SIG-M5 treated with dmso at 0.1 percent for 504 hours (cell line): ENCODE measurements around the gene HOXB5.

ENCODE experiments used
- DNase-seq: peaks from one replicate; lab custom pipeline; 2025; ENCODE audit not compliant: unreplicated experiment; lab: John Stamatoyannopoulos, UW

HOXB5 gene

DNA sequence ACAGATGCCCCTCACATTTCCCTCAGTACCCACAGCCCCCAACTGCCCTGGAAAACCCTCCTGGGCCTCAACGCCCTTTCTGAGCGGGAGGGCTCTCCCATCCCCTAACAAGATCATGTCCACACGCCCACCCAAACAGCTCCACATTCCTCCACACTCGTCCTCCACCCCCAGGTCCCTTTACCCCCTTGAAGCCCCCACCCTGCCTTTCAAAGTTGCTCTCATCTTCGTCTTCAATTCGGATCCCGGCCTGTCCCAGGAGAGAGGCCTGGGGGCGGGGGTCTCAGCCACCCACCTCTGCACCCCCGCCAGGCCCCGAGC is 29.8 kb downstream of the HOXB5 start:
- DNase-seq = no peak

DNA sequence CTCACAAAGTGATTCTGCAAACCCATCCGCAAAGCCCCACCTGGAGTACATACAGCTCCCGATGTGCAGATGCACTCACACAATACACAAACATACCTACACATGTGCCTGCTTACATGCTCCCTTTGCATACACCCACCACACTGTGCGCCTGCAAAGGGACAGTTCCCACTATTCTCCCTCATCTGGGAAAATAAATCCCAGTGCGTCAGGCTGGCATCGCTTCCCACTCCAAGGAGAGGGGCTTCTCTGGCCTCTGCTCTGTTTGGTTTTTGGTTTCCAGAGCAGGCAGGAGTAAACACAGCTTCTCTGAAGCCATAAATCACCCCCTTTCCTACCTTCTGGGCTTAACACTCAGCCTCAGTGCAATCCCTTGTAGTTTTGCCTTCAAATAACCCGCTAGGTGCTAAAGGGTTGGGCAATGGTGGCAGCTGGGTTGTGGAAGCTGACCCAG is 30.2 kb downstream of the HOXB5 start:
- no peak for DNase-seq

DNA sequence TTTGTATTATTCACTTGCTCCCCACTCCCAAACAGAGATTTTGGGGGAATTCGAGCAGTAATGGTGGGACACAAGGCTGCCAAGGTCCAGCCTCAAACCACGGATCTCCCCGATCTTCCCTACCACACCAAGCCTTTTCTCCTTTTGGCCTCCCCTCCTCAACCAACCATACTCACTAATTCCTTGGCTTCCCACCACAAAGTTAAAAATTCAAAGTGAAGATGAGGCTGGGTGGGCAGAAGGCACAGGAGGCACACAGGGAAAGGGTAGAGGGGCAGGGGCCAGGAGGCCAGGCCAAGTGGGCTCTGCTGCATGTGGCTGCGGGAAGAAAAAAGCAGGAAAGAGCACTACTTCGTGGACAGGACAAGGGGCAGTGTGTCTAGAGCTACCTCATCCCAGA is 30.6 kb downstream of the HOXB5 start:
- DNase-seq = no peak

DNA sequence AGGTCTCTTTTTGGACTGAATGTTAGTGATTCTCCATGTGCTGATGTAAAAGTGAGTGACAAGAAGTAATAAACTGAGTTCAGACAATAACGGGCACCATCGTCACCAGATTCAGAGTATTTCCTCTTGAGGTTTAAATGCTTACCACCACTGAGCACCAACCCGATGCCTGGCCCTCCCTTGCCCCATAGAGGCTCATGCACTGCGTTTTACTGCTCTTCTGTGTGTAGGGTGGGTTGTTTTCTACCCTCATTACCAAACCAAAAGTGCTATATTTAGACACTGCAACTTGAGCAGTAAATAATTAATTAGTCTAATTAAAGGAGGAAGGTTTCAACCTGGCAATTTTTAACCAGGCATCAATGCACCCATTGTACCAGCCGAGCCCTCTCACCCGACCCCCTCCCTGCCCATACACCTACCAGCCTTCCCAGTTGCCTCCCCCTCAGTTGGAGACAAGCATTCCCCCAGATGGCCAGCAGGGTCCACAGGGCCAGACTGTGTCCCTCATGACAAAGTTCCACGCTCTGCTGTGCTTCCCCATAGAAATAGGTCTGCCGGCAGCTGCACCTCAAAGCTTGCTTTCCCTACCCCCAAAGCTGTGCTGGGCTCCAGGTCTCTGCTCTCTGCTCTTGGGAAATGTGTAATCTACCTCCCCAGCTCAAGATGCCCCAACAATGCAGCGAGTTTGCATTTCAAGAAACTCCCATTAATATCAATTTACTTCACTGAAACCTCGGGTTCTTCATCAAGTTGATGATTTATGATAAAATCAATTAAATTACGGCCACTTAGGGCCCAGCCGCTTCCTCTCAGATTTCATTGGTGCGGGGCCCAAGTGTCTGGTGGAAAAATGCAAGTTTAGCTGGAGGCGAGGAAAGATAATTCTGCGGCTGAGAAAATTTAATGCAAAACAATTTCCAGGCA is 31.4 kb downstream of the HOXB5 start:
- DNase-seq = no peak

DNA sequence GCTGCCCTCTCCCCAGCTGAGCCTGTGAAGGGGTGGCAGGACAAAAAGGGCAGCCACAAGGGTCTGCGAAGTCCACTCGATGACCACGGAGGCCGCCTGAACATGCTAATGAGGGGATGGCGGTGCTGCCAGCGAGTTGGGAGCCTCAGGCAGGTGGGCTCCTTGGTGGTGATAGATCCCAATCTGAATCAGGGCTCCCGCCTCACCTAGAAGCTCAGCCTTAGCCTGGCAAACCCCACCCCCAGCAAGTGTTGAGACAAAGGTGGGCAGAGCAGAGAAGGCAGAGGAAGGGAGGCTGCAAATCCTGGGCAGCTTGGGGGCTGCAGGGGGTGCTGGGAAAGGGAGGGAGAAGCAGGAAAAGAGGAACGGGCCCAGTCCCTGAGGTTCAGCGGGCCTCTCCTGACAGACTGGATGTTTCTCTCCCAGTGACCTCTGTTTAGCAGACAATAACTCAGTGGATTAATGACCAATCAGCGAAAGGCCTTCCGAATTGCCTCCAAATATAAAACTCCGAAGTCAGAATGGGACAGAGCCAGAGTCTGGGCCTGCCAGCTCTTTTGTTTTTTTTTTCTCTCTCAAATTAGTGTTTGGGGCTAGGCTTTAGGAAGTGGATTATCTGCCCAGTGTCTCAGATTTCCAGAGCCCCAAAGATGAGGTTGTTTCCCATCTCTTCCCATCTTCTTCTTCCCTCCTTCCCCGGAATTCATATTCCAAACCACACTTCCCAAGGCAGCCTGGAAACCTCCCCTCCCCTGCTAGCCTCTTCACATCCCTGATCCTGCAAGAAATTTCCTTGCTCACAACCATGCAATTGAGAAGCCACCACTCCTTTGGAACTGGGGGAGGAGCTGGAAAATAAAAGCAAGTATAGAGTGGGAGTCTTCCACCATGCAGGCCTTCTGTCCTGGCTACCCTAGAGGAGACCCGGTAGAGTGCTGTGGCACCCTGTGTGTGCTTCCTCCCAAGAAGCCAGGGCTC is 33.5 kb downstream of the HOXB5 start:
- DNase-seq = no peak

DNA sequence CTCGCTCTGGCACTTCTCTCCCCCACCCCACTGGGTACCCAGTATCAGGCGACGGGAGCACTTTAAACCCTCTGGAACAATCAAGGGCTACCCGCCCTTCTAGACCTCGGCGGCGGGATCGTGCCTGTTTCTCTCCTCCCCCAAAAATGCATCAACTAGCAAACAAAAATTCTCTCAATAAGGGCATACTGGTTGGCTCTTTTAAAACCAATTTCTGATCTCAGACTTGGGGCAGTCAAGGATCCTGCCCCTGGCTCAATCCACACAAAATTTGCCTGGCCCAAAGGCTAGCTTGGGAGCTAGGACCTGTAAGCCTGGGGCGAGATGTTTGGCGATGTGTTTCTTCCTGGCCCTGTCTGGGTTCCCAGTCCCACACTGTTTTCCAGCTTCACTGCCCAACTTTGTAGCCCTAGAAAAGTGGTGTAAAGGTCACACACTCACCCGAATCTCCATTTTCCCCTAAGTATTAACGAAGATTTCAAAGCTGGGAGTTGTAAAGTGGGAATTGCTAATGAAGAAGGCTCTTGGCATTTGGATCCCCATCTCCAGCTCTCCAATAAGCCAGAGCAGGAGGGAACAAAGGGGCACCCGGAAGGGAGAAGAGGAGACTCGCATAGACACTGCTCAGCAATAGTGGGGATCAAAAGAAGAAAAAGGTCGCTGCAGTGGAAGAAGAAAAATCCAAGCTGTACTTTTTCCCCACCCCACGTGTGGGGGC is 34.3 kb downstream of the HOXB5 start:
- DNase-seq = no peak

DNA sequence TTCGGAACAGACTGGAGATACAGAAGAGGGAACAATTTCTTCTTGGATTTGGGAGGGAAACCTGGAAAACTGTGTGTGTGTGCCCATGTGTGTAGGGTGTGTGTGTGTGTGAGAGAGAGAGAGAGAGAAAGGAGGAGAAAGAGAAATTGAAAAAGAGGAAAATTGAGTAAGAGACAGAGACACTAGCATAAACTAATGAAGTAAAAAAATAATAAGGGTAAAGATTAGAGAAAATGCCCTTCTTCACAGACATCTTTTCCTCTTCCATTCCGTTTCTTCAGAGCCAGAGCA is 34.8 kb downstream of the HOXB5 start:
- DNase-seq = no peak

DNA sequence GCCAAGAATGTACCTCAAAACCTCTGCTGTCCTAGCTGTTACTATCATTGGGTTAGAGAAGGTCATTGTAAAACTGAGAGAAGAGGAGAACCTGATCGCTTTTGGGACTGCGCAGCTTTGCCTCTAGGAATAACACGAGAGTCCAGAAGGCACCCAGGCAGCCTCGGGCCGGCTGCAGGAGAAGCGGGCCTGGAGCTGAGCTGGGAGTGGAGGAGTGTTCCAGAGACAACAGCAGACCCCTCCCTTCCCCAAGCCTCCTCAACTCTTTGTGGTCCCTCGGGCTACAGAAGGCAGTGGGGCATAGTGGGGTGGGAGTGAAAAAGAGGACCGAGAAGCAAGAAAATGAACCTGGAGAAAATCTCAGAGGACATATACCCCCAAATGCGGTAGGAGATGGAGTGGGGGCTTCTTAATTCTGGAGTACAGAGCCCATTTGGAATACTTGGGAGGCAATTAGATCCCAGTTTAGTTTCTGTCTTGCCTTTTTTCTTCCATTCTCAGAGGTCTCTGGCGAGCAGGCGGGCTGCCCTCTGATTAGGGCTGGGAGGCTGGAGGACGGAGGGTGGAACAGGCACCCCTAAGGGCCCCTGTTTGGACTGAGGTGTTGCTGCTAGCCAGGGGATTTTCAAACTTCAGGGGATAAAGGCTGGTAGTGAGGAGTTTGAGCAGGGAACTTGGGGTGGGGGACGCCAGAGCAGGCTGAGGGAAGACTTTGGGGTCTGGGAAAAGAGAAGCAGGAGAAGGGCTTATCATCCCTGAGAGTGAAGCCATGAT is 35.3 kb downstream of the HOXB5 start:
- DNase-seq = no peak

DNA sequence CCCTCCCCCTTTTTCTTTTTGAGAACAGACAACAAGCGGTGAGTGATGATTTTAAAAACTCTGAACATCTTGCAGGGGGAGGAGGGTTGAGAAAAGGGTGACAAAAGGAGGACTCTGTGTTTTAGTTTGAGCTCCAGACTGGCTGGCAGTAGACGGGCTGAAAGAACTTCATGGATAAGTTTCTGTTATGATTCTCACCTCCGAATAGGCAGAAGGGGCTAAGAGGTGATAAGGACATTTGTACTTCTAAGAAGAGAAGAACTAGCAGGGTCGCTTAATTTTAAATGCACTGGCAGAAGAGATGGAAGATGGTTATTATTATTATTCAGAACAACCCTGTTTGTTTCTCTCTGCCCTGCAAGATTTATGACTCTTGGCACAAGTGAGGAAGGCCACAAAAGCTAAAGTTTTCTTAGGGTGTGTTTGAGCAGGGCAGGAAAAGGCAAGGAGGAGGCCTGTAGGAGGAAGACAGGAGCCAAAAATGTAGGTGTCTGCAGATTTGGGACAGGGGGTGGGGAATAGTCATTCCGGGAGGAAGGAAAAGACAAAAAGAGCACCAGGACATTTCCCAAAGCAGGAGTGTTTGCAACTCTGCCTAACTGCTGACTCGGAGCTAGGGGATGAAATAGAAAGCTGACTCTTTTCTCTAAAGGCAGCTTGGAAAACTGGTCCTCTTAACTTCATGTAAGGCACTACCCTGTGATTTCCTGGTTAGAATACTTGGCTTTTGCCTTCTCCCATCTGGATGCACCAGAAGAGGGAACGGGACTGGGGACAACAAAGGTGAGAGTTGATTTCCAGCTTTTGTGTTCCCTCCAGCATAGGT is 36.8 kb downstream of the HOXB5 start:
- no peak for DNase-seq

DNA sequence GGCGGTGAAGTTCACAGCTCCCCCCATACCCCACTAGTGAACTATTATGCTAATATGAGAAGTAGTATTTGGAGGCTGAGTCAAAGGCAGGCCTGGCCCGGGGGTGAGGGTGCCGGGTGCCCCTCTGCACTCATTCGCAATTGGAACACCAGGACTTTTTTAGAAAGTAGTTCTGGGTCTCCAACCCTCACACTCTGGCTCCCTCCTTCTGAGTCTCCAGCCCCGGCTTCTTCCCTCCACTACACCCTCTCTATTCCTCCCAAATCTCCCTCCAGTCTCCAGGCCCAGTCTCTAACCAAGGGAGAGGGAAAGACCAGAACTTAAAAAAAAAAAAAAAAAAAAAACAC is 37.4 kb downstream of the HOXB5 start:
- no peak for DNase-seq

DNA sequence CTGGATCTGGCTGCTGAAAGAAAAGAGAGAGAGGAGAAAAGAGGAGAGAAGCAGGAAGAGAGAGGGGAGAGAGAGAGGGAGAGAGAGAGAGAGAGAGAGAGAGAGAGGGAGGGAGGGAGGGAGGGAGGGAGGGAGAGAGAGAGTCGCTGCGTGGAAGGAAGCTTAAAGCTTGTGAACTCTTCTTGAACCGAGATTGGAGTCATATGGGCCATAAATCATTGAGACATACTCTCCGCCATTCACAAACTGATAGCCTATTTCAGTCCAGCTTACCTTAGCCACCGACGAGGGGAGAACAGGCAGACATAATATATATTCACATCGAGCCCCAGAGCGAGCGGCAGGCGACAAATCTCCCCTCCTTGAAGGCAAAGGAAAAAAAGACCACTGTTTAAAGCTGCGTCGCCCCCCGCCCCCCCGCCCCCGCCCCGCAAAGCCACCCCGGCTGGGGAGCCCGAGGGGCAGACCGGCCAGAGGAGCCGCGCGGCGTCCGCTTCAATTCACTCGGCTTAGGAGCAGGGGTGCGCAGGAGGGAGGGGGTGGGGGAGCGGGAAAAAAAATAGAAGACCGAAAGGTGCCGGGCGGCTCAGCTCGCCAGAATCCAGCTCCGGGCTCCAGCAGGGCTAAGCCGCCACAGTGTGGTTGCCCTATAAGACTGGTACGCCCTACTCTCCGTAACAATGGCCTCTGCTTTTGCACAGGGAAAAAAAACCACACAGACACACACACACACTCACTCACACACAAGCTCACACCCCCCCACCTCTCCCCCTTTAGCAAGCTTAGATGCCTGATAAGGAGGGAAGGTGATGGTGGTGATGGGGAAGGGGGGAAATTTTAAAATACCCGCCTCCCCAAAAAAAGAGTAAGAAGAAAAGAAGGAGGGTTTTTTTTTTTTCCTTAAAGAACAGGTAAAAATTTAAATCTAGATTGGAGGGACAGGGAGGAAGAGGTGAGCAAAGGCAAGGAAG is 38.0 kb downstream of the HOXB5 start:
- DNase-seq = no peak

DNA sequence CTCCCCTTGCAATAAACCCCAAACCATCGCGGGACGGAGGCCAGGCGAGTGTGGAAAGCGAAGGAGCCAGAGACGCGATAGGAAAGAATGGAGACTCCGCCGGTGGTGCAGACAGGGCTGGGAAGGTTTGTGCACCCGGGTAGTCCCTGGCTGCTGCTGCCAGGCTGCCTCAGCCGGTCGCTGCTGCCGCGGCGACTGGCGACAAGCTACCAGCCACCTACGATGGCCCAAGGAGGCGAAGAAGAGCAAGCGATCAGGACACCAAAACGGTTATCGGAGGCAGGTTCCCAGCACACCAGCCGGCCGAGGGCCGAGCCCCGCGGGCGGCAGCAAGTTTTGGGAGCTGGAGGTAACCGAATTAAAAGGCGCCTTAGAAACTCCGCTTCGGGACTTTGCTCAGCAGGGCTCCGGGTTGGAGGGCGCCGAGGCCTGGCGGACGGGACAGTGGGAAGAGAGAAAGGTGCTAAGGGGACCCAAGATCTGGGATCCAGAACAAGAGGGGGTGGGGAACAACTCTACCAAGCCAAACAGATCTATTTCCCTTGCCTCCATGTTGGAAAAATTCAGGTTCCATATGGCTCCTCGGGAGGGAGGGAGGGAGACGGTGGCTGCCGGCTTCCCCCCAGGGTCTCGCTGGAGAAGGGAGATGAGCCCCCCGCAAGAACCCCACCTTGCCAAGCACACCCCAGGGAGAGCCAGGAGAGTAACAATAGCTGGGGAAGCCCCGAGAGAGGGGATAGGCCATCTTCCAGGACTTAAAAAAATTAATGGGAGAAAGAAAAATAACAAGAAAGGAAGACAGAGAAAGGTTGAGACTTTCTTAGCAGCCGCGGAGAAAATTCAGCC is 38.9 kb downstream of the HOXB5 start:
- no peak for DNase-seq

DNA sequence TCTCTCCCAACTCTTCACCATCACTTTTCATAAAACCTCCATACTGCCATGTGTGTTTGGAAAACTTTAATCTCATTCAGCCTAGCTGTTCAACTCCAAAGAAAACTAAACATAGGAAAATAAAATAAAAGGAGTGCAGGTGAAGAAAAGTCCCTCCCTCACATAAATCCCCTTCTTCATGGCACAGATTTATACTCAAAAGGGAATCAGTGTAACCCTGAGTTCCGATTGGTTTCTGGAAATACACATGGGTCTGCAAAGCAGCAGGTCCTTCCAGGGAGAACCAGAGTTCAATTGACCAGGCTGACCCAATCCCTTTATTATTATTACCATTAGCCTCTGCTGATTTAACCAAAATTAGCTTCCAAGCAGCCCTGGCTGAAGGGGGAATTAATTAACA is 39.8 kb downstream of the HOXB5 start:
- DNase-seq = no peak

DNA sequence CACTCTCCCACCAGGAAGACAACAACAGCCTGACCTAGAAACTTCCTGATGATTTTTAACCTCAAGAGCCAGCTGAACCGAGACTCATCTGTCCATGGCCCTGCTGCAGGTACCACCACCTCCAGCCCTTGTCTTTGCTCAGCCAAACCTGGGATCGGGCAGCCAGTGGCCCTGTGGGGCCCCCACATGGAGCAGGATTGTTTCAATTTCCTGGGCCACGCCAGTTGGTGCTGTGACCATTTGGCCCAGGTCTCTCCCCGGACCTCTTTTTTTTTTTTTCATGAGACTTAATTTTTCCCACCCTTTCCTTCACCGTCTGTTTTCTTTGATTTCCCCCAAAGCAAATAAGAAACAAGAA is 40.4 kb downstream of the HOXB5 start:
- DNase-seq = no peak

DNA sequence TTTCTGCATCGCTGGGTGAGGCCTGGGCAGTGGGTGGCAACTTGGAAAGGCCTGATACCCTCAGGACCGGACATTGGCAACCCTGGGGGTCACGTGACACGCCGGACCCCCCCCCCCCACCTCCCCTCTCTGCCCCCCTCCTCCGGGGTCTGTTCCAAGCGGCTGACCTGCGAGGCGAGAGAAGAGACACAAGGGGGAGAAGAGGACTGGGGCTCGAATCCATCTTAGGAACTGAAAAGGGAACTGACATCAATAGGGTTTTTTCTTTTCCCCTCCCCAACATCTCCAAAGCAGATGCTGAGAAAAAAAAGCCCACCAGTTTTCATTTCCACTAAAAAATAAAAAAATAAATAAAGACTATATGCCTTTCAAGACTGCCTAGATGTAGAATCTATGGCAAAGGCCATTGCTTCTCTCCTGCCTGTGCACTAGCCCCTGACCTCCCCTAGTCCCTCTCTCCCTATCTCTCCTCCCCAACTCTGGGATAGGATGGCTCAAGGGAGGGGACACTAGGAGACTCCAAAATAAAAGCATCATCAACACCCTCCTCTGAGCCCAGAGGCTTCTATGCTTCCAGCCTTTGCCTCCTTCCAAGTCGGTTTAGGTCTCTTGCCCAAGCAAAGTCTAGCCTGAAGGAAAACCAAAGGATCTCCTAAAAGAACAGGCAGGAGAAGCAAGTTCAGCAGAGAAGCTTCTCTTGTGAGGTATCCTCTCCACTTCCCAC is 41.0 kb downstream of the HOXB5 start:
- DNase-seq = no peak

DNA sequence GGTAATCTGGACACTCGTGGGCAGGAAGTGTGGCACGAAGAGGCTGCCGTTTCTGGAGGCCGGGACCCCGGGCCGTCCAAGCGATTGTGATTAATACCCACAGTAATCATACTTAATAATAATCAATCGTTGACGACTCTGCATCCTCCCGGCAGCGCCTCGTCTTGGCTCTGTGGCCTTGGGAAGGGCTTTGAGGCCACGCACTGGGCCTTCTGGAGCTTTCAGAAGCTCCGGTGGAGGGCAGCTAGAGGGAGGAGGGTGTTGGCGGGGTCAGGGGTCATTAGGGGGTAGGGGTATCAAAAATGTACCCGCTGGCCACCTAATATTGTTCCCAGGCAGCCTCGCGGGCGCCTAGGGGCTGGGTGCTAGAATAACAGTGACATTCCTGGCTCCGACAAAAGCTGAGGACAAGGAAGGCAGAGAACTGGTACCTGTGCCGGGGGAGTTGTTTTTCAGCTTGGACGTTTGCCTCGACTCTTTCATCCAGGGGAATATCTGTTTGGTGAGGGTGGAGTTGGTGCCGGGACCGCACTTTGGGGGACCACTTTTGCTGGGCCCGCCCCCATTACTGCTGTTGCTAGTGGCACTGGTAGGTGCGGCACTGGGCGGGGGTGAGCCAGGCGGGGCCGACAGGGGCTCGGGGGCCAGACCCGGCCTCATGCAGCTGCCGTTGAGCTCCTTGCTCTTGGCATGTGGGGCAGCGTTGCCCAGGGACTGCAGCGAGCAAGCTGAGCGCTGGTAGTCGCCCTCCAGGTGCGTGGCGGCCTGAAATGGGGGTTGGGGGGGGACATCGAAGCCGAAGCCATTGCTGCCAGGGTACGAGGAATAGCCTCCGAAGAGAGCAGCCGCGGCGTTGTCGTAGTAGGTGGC is 41.7 kb downstream of the HOXB5 start:
- no peak for DNase-seq

DNA sequence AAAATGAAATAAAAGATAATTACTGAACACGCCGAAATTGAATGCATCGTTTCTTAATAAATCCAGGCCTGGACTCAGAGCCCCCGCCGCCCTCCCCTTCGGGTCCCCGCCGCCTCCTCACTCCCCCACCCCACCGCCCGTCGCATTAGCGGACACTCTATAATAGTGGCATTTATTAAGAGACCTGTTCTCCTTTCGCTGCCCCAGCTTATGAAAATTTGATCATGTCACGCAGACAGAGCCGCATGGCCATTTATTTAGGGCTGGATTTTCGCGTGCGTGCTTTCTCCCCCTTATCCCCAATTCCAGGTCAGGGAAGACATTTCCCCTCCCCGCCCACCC is 42.4 kb downstream of the HOXB5 start:
- DNase-seq = no peak
